Measurements from ENCODE around the gene UNK. TPM values are rescaled to one million over a fixed set of nuclear protein-coding genes. Genes with fewer than 3 reads are reported as not detected.

The UNK gene
- total and polyA plus RNA-seq, 9 of the 15 experiments (the other 6 are each of a cell fraction or from before 2014, with no cell fraction given), result 12.8 to 38.6 (median 24.8) TPM

DNA sequence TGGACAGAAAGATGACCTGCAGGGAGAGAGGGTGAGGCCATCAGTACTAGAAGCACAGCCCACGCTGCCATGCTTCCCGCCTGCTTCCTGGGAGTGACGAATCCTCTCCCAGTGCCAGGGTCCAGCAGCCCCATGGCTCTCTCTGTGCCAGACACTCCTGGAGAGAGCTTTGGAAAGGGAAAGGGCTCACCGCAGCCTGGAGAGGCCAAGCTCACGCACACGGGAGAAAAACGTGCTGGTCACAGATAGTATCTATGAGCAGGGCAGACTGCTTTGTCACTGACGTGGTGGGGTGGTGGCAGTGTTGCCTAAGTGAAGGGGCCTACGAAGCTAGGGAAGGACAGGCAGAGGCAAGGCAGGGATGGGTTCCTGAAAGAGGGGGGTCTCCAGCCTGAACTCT is 65.1 kb downstream of the UNK start (continued):
- TF ChIP-seq, protein P1, sequence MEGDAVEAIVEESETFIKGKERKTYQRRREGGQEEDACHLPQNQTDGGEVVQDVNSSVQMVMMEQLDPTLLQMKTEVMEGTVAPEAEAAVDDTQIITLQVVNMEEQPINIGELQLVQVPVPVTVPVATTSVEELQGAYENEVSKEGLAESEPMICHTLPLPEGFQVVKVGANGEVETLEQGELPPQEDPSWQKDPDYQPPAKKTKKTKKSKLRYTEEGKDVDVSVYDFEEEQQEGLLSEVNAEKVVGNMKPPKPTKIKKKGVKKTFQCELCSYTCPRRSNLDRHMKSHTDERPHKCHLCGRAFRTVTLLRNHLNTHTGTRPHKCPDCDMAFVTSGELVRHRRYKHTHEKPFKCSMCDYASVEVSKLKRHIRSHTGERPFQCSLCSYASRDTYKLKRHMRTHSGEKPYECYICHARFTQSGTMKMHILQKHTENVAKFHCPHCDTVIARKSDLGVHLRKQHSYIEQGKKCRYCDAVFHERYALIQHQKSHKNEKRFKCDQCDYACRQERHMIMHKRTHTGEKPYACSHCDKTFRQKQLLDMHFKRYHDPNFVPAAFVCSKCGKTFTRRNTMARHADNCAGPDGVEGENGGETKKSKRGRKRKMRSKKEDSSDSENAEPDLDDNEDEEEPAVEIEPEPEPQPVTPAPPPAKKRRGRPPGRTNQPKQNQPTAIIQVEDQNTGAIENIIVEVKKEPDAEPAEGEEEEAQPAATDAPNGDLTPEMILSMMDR (IDR thresholded peaks at IDR 0.05 in 2 of 3, conservative IDR thresholded peaks at IDR 0.05 in 1 of 3; ENCODE audit: insufficient read depth in 2 of 3, low read depth in 1 of 3, low read length in 3 of 3), result peak in 2 of 3 experiments; percentile 6 to 19; a peak in 2 of 6 replicates
- TF ChIP-seq CHD2 (IDR thresholded peaks at IDR 0.05; ENCODE audit: low read depth, low read length) (no peak), MAZ (CRISPR knock-in tag; conservative IDR thresholded peaks at IDR 0.05 in 1 of 2, IDR thresholded peaks at IDR 0.05 in 1 of 2) (0 out of 4 replicates have a peak, but pooled peaks of 1 of the 2 experiments have one; percentile 26), CREM (IDR thresholded peaks at IDR 0.05; ENCODE audit: low read depth) (peak; percentile 81), ARID1B (IDR thresholded peaks at IDR 0.05) (peak; percentile 36), KDM5B (IDR thresholded peaks at IDR 0.05; ENCODE audit: insufficient replicate concordance, low read depth, low read length) (no peak), HNRNPLL (IDR thresholded peaks at IDR 0.05; ENCODE audit: low read depth, low read length, poor library complexity, severe bottlenecking) (peak; percentile 60), NFE2 (IDR thresholded peaks at IDR 0.05; ENCODE audit: low read depth) (peak; percentile 76), RBFOX2 (IDR thresholded peaks at IDR 0.05; ENCODE audit: low read depth, low read length) (peak; percentile 34; the same call in 1 of the 2 replicates), HNRNPL (IDR thresholded peaks at IDR 0.05; ENCODE audit: low read depth, low read length) (no peak), FOXA3 (CRISPR knock-in tag; conservative IDR thresholded peaks at IDR 0.05 in 1 of 2, IDR thresholded peaks at IDR 0.05 in 1 of 2) (no peak), HCFC1 (IDR thresholded peaks at IDR 0.05; ENCODE audit: low read depth, low read length) (no peak), NFATC3 (IDR thresholded peaks at IDR 0.05) (no peak), DIDO1 (tag; IDR thresholded peaks at IDR 0.05; ENCODE audit: low read depth) (no peak), ZBTB1 (CRISPR knock-in tag; IDR thresholded peaks at IDR 0.05; ENCODE audit: borderline replicate concordance, low read depth) (no peak), BHLHE40 (IDR thresholded peaks at IDR 0.05; ENCODE audit: low read length) (peak; percentile 97), NBN (IDR thresholded peaks at IDR 0.05; ENCODE audit: low read depth) (peak; percentile 35; the same call in 1 of the 2 replicates)
- TF ChIP-seq, protein P2, sequence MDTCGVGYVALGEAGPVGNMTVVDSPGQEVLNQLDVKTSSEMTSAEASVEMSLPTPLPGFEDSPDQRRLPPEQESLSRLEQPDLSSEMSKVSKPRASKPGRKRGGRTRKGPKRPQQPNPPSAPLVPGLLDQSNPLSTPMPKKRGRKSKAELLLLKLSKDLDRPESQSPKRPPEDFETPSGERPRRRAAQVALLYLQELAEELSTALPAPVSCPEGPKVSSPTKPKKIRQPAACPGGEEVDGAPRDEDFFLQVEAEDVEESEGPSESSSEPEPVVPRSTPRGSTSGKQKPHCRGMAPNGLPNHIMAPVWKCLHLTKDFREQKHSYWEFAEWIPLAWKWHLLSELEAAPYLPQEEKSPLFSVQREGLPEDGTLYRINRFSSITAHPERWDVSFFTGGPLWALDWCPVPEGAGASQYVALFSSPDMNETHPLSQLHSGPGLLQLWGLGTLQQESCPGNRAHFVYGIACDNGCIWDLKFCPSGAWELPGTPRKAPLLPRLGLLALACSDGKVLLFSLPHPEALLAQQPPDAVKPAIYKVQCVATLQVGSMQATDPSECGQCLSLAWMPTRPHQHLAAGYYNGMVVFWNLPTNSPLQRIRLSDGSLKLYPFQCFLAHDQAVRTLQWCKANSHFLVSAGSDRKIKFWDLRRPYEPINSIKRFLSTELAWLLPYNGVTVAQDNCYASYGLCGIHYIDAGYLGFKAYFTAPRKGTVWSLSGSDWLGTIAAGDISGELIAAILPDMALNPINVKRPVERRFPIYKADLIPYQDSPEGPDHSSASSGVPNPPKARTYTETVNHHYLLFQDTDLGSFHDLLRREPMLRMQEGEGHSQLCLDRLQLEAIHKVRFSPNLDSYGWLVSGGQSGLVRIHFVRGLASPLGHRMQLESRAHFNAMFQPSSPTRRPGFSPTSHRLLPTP (IDR thresholded peaks at IDR 0.05; ENCODE audit: borderline replicate concordance, extremely low read depth, insufficient read length), result no peak
- TF ChIP-seq, protein P3, sequence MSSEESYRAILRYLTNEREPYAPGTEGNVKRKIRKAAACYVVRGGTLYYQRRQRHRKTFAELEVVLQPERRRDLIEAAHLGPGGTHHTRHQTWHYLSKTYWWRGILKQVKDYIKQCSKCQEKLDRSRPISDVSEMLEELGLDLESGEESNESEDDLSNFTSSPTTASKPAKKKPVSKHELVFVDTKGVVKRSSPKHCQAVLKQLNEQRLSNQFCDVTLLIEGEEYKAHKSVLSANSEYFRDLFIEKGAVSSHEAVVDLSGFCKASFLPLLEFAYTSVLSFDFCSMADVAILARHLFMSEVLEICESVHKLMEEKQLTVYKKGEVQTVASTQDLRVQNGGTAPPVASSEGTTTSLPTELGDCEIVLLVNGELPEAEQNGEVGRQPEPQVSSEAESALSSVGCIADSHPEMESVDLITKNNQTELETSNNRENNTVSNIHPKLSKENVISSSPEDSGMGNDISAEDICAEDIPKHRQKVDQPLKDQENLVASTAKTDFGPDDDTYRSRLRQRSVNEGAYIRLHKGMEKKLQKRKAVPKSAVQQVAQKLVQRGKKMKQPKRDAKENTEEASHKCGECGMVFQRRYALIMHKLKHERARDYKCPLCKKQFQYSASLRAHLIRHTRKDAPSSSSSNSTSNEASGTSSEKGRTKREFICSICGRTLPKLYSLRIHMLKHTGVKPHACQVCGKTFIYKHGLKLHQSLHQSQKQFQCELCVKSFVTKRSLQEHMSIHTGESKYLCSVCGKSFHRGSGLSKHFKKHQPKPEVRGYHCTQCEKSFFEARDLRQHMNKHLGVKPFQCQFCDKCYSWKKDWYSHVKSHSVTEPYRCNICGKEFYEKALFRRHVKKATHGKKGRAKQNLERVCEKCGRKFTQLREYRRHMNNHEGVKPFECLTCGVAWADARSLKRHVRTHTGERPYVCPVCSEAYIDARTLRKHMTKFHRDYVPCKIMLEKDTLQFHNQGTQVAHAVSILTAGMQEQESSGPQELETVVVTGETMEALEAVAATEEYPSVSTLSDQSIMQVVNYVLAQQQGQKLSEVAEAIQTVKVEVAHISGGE (CRISPR knock-in tag; IDR thresholded peaks at IDR 0.05), result 0 out of 6 replicates have a peak, but pooled peaks of 1 of the 3 experiments have one; percentile 6
